NT2/D1 (cell line): Measurements from ENCODE around the gene ANTXRL.

Source experiments
- SUZ12 ChIP-seq: IDR thresholded peaks from 2 replicates; pipeline ENCODE4 v1.6.1; 2011; ENCODE audit not compliant: insufficient read length, insufficient read depth; ENCODE audit errors: extremely low read depth
- YY1 ChIP-seq: IDR thresholded peaks from 2 replicates; pipeline ENCODE4 v1.6.1; 2011; ENCODE audit not compliant: insufficient read length, insufficient read depth

- no peak for TF ChIP-seq SUZ12
- TF ChIP-seq YY1 = no peak
Measured at GRCh38 chr10:46270086-46270811, 16.5 kb upstream of the ANTXRL start.
